ENCODE measurements around the gene GEMIN7.

GRCh38 chr19:45063851-45064801 lies 14.9 kb upstream of the GEMIN7 start:
- TF ChIP-seq CTCF (IDR thresholded peaks at IDR 0.05; ENCODE audit: insufficient read depth, low read length), result no peak
- no peak for TF ChIP-seq POLR2AphosphoS5 (IDR thresholded peaks at IDR 0.05; ENCODE audit: low read depth)
- TF ChIP-seq REST (IDR thresholded peaks at IDR 0.05; ENCODE audit: insufficient replicate concordance, low read depth), result no peak
